Measurements from ENCODE around the gene BCL7B. TPM values are rescaled to one million over a fixed set of nuclear protein-coding genes. Genes with fewer than 3 reads are reported as not detected.

Gene BCL7B
- total and polyA plus RNA-seq, 2 of the 4 experiments (the other 2 are of a cell fraction) = 7.2 to 51.3 TPM

GRCh38 chr7:73512018-73512780 is 45.3 kb downstream of the BCL7B start (continued):
- no peak for TF ChIP-seq RCOR1 (IDR thresholded peaks at IDR 0.05; ENCODE audit: insufficient replicate concordance, low read length)
- no peak for TF ChIP-seq POLR2A (IDR thresholded peaks at IDR 0.05; ENCODE audit: low read depth, low read length)

GRCh38 chr7:73509463-73509862 is 48.0 kb downstream of the BCL7B start:
- no peak overlapping the region for H3K4ac ChIP-seq (ENCODE audit: low read depth, low read length)
- H3K36me3 ChIP-seq (ENCODE audit: control insufficient read depth, insufficient read depth, low read length) = peaks cover 58% of the 10 kb centered on the region
- H3K4me2 ChIP-seq (ENCODE audit: low read depth, low read length) = no peak overlapping the region
- H3K79me1 ChIP-seq (ENCODE audit: low read depth in 1 of 2, low read length in 2 of 2) = peaks cover 20 to 60% of the 10 kb centered on the region in 2 experiments
- no peak overlapping the region for H3K4me3 ChIP-seq (ENCODE audit: insufficient read depth, low read depth, low read length)
- no peak overlapping the region for H3K23ac ChIP-seq (ENCODE audit: low read depth, low read length)
- H4K20me1 ChIP-seq (ENCODE audit: insufficient read depth, low read length) = peaks cover 44% of the 10 kb centered on the region
- H3K18ac ChIP-seq (ENCODE audit: low read depth, low read length) = no peak overlapping the region
- DNase-seq (no peak), ATAC-seq (ENCODE audit: low read depth) (no peak)
- dilution Hi-C loops (cut with HindIII; ENCODE audit: low sequenced_read_pairs, unreplicated experiment) (no loop called here), in situ Hi-C loops (cut with MboI; ENCODE audit: low sequenced_read_pairs) (no loop called here), intact Hi-C loops (cut with micrococcal nuclease) (no loop called here)
- no peak overlapping the region for H2AFZ ChIP-seq (replicated peaks; ENCODE audit: low read length, poor library complexity)
- no peaks in the 10 kb centered on the region for H3K4me1 ChIP-seq (ENCODE audit: control insufficient read depth, insufficient read depth, low read length)
- no TSS peak for BruUV-seq (replicated peaks)
- no peaks in the 10 kb centered on the region for H3K9me3 ChIP-seq (ENCODE audit: control insufficient read depth, insufficient read depth, low read length)
- no peak overlapping the region for H4K91ac ChIP-seq (ENCODE audit: insufficient read depth, low read depth, low read length)
- CTCF ChIA-PET = no interaction called here
- no peak overlapping the region for H2BK15ac ChIP-seq (ENCODE audit: low read depth, low read length)
- TF ChIP-seq CHD1 (IDR thresholded peaks at IDR 0.05; ENCODE audit: low read depth, low read length) (no peak), MAFK (IDR thresholded peaks at IDR 0.05; ENCODE audit: low read depth, low read length) (no peak), POLR2A (IDR thresholded peaks at IDR 0.05; ENCODE audit: low read depth, low read length) (no peak), NFE2L2 (IDR thresholded peaks at IDR 0.05; ENCODE audit: low read depth, low read length) (no peak), MAZ (IDR thresholded peaks at IDR 0.05; ENCODE audit: borderline replicate concordance, low read depth, low read length) (no peak)
- POLR2A ChIA-PET (ENCODE audit: unreplicated experiment) = no interaction called here
- H2AK5ac ChIP-seq (ENCODE audit: low read depth, low read length) = no peak overlapping the region
- no peak overlapping the region for H2BK20ac ChIP-seq (ENCODE audit: low read depth, low read length)
- no peak overlapping the region for H2BK120ac ChIP-seq (ENCODE audit: low read depth, low read length)
- H4K5ac ChIP-seq (ENCODE audit: low read depth, low read length) = no peak overlapping the region
- no peak overlapping the region for H3K14ac ChIP-seq (replicated peaks; ENCODE audit: low read depth, low read length)
- no peak overlapping the region for H3K9ac ChIP-seq (ENCODE audit: low read depth, low read length)
- 95% methylated on average over 3 of the region's 5 CpGs; no CpG with 5 or more reads in 1 of the 2 experiments for WGBS, 2 experiments (ENCODE audit: extremely low coverage in 2 of 2, insufficient read length in 1 of 2)
- H2AK9ac ChIP-seq (replicated peaks; ENCODE audit: low read depth, low read length, poor library complexity) = no peak overlapping the region
- H2BK5ac ChIP-seq (ENCODE audit: low read depth, low read length, poor library complexity, severe bottlenecking) = no peak overlapping the region
- no peaks in the 10 kb centered on the region for H3K27me3 ChIP-seq (ENCODE audit: control insufficient read depth, insufficient read depth, low read length)
- no peak overlapping the region for H4K8ac ChIP-seq (ENCODE audit: low read depth in 2 of 2, low read length in 2 of 2)
- H3K27ac ChIP-seq (ENCODE audit: insufficient read depth, low read length) = no peak overlapping the region
- H3K56ac ChIP-seq (ENCODE audit: extremely low read depth, insufficient read depth, low read length) = no peak overlapping the region
- no peaks in the 10 kb centered on the region for H3K9me1 ChIP-seq (ENCODE audit: insufficient read depth, low read length)
